Measurements from ENCODE around the gene MRO. TPM values are rescaled to one million over a fixed set of nuclear protein-coding genes. Genes with fewer than 3 reads are reported as not detected.

Gene MRO
- polyA plus RNA-seq, 2 of the 4 experiments (the other 2 are of a cell fraction), result 0.31 to 0.39 TPM

- TF ChIP-seq CHD2 (IDR thresholded peaks at IDR 0.05; ENCODE audit: low read length, partially characterized antibody) (no peak), EHMT2 (IDR thresholded peaks at IDR 0.05; ENCODE audit: low read depth) (no peak), JUNB (IDR thresholded peaks at IDR 0.05) (no peak), CHD4 (IDR thresholded peaks at IDR 0.05; ENCODE audit: borderline replicate concordance) (no peak), SREBF2 (IDR thresholded peaks at IDR 0.05) (no peak), ELK1 (IDR thresholded peaks at IDR 0.05; ENCODE audit: low read depth, low read length) (no peak), NPAS2 (CRISPR knock-in tag; IDR thresholded peaks at IDR 0.05; ENCODE audit: borderline replicate concordance) (no peak), HOXA7 (CRISPR knock-in tag; IDR thresholded peaks at IDR 0.05) (no peak), POLR2AphosphoS2 (conservative IDR thresholded peaks at IDR 0.05; ENCODE audit: low read length) (no peak), FOSB (CRISPR knock-in tag; IDR thresholded peaks at IDR 0.05) (no peak), PHF8 (IDR thresholded peaks at IDR 0.05; ENCODE audit: borderline replicate concordance, low read depth) (no peak), ZNF302 (CRISPR knock-in tag; IDR thresholded peaks at IDR 0.05) (no peak), TP53 (CRISPR knock-in tag; IDR thresholded peaks at IDR 0.05) (no peak), JUN (IDR thresholded peaks at IDR 0.05) (no peak), RAD21 (conservative IDR thresholded peaks at IDR 0.05 in 1 of 2, IDR thresholded peaks at IDR 0.05 in 1 of 2) (no peak), HOXB5 (CRISPR knock-in tag; IDR thresholded peaks at IDR 0.05) (no peak), RARB (CRISPR knock-in tag; IDR thresholded peaks at IDR 0.05) (no peak)
- TF ChIP-seq, protein P1, sequence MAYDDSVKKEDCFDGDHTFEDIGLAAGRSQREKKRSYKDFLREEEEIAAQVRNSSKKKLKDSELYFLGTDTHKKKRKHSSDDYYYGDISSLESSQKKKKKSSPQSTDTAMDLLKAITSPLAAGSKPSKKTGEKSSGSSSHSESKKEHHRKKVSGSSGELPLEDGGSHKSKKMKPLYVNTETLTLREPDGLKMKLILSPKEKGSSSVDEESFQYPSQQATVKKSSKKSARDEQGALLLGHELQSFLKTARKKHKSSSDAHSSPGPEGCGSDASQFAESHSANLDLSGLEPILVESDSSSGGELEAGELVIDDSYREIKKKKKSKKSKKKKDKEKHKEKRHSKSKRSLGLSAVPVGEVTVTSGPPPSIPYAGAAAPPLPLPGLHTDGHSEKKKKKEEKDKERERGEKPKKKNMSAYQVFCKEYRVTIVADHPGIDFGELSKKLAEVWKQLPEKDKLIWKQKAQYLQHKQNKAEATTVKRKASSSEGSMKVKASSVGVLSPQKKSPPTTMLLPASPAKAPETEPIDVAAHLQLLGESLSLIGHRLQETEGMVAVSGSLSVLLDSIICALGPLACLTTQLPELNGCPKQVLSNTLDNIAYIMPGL (CRISPR knock-in tag; IDR thresholded peaks at IDR 0.05; ENCODE audit: borderline replicate concordance), result no peak
- TF ChIP-seq, protein P2, sequence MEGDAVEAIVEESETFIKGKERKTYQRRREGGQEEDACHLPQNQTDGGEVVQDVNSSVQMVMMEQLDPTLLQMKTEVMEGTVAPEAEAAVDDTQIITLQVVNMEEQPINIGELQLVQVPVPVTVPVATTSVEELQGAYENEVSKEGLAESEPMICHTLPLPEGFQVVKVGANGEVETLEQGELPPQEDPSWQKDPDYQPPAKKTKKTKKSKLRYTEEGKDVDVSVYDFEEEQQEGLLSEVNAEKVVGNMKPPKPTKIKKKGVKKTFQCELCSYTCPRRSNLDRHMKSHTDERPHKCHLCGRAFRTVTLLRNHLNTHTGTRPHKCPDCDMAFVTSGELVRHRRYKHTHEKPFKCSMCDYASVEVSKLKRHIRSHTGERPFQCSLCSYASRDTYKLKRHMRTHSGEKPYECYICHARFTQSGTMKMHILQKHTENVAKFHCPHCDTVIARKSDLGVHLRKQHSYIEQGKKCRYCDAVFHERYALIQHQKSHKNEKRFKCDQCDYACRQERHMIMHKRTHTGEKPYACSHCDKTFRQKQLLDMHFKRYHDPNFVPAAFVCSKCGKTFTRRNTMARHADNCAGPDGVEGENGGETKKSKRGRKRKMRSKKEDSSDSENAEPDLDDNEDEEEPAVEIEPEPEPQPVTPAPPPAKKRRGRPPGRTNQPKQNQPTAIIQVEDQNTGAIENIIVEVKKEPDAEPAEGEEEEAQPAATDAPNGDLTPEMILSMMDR (IDR thresholded peaks at IDR 0.05), result no peak
- TF ChIP-seq, protein P3, sequence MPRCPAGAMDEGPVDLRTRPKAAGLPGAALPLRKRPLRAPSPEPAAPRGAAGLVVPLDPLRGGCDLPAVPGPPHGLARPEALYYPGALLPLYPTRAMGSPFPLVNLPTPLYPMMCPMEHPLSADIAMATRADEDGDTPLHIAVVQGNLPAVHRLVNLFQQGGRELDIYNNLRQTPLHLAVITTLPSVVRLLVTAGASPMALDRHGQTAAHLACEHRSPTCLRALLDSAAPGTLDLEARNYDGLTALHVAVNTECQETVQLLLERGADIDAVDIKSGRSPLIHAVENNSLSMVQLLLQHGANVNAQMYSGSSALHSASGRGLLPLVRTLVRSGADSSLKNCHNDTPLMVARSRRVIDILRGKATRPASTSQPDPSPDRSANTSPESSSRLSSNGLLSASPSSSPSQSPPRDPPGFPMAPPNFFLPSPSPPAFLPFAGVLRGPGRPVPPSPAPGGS (IDR thresholded peaks at IDR 0.05), result no peak
- ChIA-PET CTCF (interaction anchor here (1.4 to 2.1 kb wide), 3 partner anchors 50 to 235 kb away, joined by 3 to 6 read pairs (median 4); no protein-coding TSS in a partner anchor), POLR2A (no interaction called here)
- DNase-seq (ENCODE audit: low read depth in 1 of 2, low spot score in 1 of 2) (no peak), ATAC-seq (no peak), FAIRE-seq (no peak)
- Histone ChIP-seq H3K27ac (no peak overlapping the region), H3K4me1 (peaks cover 10% of the 10 kb centered on the region; the same call in 2 of the 3 replicates), H3K9me3 (no peaks in the 10 kb centered on the region), H3K4me2 (no peak overlapping the region), H3K4me3 (no peak overlapping the region)
- 69% methylated on average over 7 of the region's 7 CpGs for WGBS (ENCODE audit: missing lambda C conversion rate)
Observed at GRCh38 chr18:50816419-50817166, 3.2 kb downstream of the MRO start.

DNA sequence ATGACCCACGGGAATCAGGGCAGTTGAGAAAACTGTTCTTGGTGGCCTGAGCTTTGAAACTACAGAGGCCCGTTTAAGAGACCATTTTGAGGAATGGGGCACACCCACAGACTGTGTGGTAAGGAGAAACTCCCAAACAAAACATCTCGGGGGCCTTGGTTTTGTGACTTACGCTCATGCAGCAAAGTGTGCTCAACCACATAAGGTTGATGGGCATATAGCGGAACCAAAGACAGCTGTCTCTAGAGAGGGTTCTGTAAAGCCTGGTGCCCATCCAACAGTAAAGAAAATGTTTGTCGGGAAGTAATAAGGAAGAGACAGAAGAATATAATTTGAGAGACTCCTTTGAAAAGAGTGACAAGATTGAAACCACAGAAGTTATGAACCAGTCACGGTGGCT is 5.4 kb downstream of the MRO start:
- FAIRE-seq, result no peak
- POLR2A ChIA-PET, result no interaction called here
- Histone ChIP-seq H3K4me1 (no peaks in the 10 kb centered on the region), H3K4me2 (no peak overlapping the region), H3K27ac (no peak overlapping the region), H3K4me3 (no peak overlapping the region), H3K9me3 (no peaks in the 10 kb centered on the region)
- no peak for DNase-seq (ENCODE audit: low read depth in 1 of 2, low spot score in 1 of 2)
- 69% methylated on average over 7 of the region's 7 CpGs for WGBS (ENCODE audit: missing lambda C conversion rate)
- CTCF ChIA-PET, result no interaction called here
- ATAC-seq, result no peak
- TF ChIP-seq RARB (CRISPR knock-in tag; IDR thresholded peaks at IDR 0.05), result no peak
- no peak for TF ChIP-seq HOXB13 (CRISPR knock-in tag; IDR thresholded peaks at IDR 0.05; ENCODE audit: low read depth)
- TF ChIP-seq HOXA7 (CRISPR knock-in tag; IDR thresholded peaks at IDR 0.05), result no peak
- TF ChIP-seq KDM5A (IDR thresholded peaks at IDR 0.05), result no peak
- no peak for TF ChIP-seq CBX8 (IDR thresholded peaks at IDR 0.05)
- no peak for TF ChIP-seq FOSL2 (IDR thresholded peaks at IDR 0.05)
- no peak for TF ChIP-seq FOSL2 (CRISPR knock-in tag; IDR thresholded peaks at IDR 0.05)
- no peak for TF ChIP-seq ZNF302 (CRISPR knock-in tag; IDR thresholded peaks at IDR 0.05)

All from A549 (cell line).